CD14-positive monocyte (primary cell): ENCODE results near the gene SCN7A. TPM values are rescaled to one million over a fixed set of nuclear protein-coding genes. Genes with fewer than 3 reads are reported as not detected.

Experiments
- DNase-seq, 3 donors: peaks; one replicate each; pipeline ENCODE4 v3.0.0-alpha.2; 2011 to 2022
- H2AFZ ChIP-seq: 2 replicates; pipeline ENCODE4 v1.6.0; 2012; ENCODE audit warnings: mild to moderate bottlenecking, low read depth, low read length, inconsistent platforms; ENCODE audit not compliant: insufficient read depth, poor library complexity, severe bottlenecking
- H3K27ac ChIP-seq, 2 donors: 1 replicate in 1 of 2; 2 replicates in 1 of 2; pipeline ENCODE4 v1.5.1; 2012 to 2013; ENCODE audit warnings: low read length in 2 of 2, control low read depth in 1 of 2, inconsistent platforms in 1 of 2, low read depth in 1 of 2, mild to moderate bottlenecking in 1 of 2
- H3K27me3 ChIP-seq, 2 donors: one replicate each; pipeline versions ENCODE4 v1.6.0 to v1.6.1; 2011 to 2013; ENCODE audit warnings: low read length in 2 of 2; ENCODE audit not compliant: control insufficient read depth in 2 of 2, insufficient read depth in 2 of 2
- H3K36me3 ChIP-seq, 2 donors: replicated peaks in 1 of 2; 1 replicate in 1 of 2; 2 replicates in 1 of 2; pipeline versions ENCODE4 v1.5.1 to v1.6.1; 2012 to 2013; ENCODE audit warnings: low read length in 2 of 2, control low read depth in 1 of 2, inconsistent platforms in 1 of 2, mild to moderate bottlenecking in 1 of 2; ENCODE audit not compliant: insufficient read depth in 2 of 2, control insufficient read depth in 1 of 2
- H3K4me1 ChIP-seq, 2 donors: 1 replicate in 1 of 2; 2 replicates in 1 of 2; pipeline versions ENCODE4 v1.5.1 to v1.6.1; 2012 to 2013; ENCODE audit warnings: low read length in 2 of 2, control low read depth in 1 of 2, inconsistent platforms in 1 of 2, mild to moderate bottlenecking in 1 of 2, moderate library complexity in 1 of 2; ENCODE audit not compliant: insufficient read depth in 2 of 2, control insufficient read depth in 1 of 2
- H3K4me2 ChIP-seq: replicated peaks from 2 replicates; pipeline ENCODE3; 2012; ENCODE audit warnings: low read length, moderate library complexity, mild to moderate bottlenecking; ENCODE audit not compliant: poor library complexity, severe bottlenecking; ENCODE audit errors: extremely low read depth
- H3K4me3 ChIP-seq, 3 experiments: fragments of 200-600 bp in 1 of 3; sonication (generic) in 1 of 3; replicated peaks in 1 of 3; 1 replicate in 2 of 3; 2 replicates in 1 of 3; pipeline ENCODE4 v1.5.1; 2011 to 2013; ENCODE audit warnings: low read length in 3 of 3, mild to moderate bottlenecking in 3 of 3, control low read depth in 2 of 3, low read depth in 2 of 3, inconsistent platforms in 1 of 3, moderate library complexity in 1 of 3
- H3K79me2 ChIP-seq: 2 replicates; pipeline ENCODE4 v1.6.0; 2012; ENCODE audit warnings: mild to moderate bottlenecking, control low read depth, inconsistent platforms, low read length, moderate library complexity; ENCODE audit not compliant: insufficient read depth
- H3K9ac ChIP-seq: 2 replicates; pipeline ENCODE4 v1.6.0; 2017; ENCODE audit warnings: low read length, mild to moderate bottlenecking; ENCODE audit not compliant: insufficient read depth, poor library complexity, severe bottlenecking
- H3K9me3 ChIP-seq, 2 donors: replicated peaks in 1 of 2; 1 replicate in 1 of 2; 2 replicates in 1 of 2; pipeline versions ENCODE4 v1.5.1 to v1.6.1; 2012 to 2013; ENCODE audit warnings: low read length in 2 of 2, control low read depth in 1 of 2; ENCODE audit not compliant: control insufficient read depth in 1 of 2, insufficient read depth in 1 of 2
- H4K20me1 ChIP-seq: 2 replicates; pipeline ENCODE4 v1.6.0; 2012; ENCODE audit warnings: mild to moderate bottlenecking, low read length, control low read depth, moderate library complexity; ENCODE audit not compliant: insufficient read depth
- H3K27ac Mint-ChIP-seq, 7 donors: one replicate each; pipeline ENCODE4 v1.8.0; 2020; ENCODE audit warnings: mild to moderate bottlenecking in 7 of 7, mixed read lengths in 7 of 7, moderate library complexity in 6 of 7, inconsistent platforms in 2 of 7
- H3K27me3 Mint-ChIP-seq, 3 donors: one replicate each; pipeline ENCODE4 v1.8.0; 2021 to 2022; ENCODE audit warnings: low read depth in 3 of 3, mild to moderate bottlenecking in 3 of 3, mixed read lengths in 3 of 3, moderate library complexity in 3 of 3, inconsistent platforms in 1 of 3
- H3K36me3 Mint-ChIP-seq, 2 donors: one replicate each; pipeline ENCODE4 v1.8.0; 2020; ENCODE audit warnings: mixed read lengths in 2 of 2, inconsistent platforms in 1 of 2, mild to moderate bottlenecking in 1 of 2
- H3K4me1 Mint-ChIP-seq: one replicate; pipeline ENCODE4 v1.8.0; 2020; ENCODE audit warnings: mild to moderate bottlenecking, mixed read lengths
- H3K4me3 Mint-ChIP-seq, 2 donors: one replicate each; pipeline ENCODE4 v1.8.0; 2020; ENCODE audit warnings: mild to moderate bottlenecking in 2 of 2, mixed read lengths in 2 of 2, moderate library complexity in 1 of 2
- H3K9me3 Mint-ChIP-seq, 7 donors: one replicate each; pipeline ENCODE4 v1.8.0; 2020 to 2022; ENCODE audit warnings: mixed read lengths in 7 of 7, mild to moderate bottlenecking in 6 of 7, moderate library complexity in 6 of 7, inconsistent platforms in 2 of 7
- WGBS: methylation state at CpG from one replicate; pipeline ENCODE4 v1.1.5; 2013; ENCODE audit warnings: missing lambda C conversion rate; ENCODE audit not compliant: insufficient coverage; 5-methylcytosine and 5-hydroxymethylcytosine counted together
- intact Hi-C, 2 donors: fragments of 100-400 bp; cut with micrococcal nuclease; formaldehyde crosslinking; loops; one replicate each; pipeline versions ENCODE4 v1.15.0 to v1.15.1; 2023
- polyA plus RNA-seq, 3 donors: library from polyadenylated mRNA; depleted of rRNA in 1 of 3; unstranded in 2 of 3; stranded (reverse) in 1 of 3; fragments of 300-500 nt in 2 of 3; fragments of >200 nt in 1 of 3; fragmentation: Illumina TruSeq in 2 of 3; gene quantifications; 1 replicate in 2 of 3; 2 replicates in 1 of 3; pipeline ENCODE4 v1.2.3, GENCODE V29; 2012 to 2021
- TF ChIP-seq, protein P1 (sequence below): fragments of 200-600 bp; IDR thresholded peaks from one replicate; pipeline ENCODE4 v1.8.0; 2022; ENCODE audit warnings: antibody characterized with exemption, mild to moderate bottlenecking

The SCN7A gene
- polyA plus RNA-seq, 3 donors, result not detected

DNA sequence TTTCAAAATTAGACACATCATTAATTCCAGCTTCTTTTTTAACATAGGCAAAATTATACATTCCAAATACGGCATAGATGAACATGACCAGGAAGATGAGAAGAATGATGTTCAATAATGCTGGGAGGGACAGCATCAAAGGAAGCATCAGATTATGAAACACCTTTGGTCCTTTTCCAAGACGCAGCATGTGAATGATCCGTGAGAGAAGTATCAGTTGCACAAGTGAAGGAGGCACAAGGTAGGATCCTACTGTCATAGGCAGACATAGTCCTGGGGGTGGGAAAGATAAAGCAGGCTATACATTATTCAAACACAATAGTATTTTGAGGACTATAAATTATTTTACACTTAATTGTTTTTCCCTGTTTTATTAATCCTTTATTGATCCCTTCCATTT, 87.7 kb downstream of the SCN7A start:
- H3K4me3 ChIP-seq, result no peak overlapping the region
- Mint-ChIP-seq H3K27ac (no peak overlapping the region), H3K4me3 (no peak overlapping the region), H3K9me3 (no peaks in the 10 kb centered on the region), H3K27me3 (peaks cover 0 to 8% (median 5%) of the 10 kb centered on the region in 3 donors), H3K36me3 (no peaks in the 10 kb centered on the region), H3K4me1 (peaks cover 12% of the 10 kb centered on the region)
- peaks cover 0 to 3% of the 10 kb centered on the region in 2 donors for H3K4me1 ChIP-seq
- H3K9me3 ChIP-seq, result no peaks in the 10 kb centered on the region
- H4K20me1 ChIP-seq, result no peaks in the 10 kb centered on the region
- no peak overlapping the region for H3K9ac ChIP-seq
- TF ChIP-seq, protein P1, sequence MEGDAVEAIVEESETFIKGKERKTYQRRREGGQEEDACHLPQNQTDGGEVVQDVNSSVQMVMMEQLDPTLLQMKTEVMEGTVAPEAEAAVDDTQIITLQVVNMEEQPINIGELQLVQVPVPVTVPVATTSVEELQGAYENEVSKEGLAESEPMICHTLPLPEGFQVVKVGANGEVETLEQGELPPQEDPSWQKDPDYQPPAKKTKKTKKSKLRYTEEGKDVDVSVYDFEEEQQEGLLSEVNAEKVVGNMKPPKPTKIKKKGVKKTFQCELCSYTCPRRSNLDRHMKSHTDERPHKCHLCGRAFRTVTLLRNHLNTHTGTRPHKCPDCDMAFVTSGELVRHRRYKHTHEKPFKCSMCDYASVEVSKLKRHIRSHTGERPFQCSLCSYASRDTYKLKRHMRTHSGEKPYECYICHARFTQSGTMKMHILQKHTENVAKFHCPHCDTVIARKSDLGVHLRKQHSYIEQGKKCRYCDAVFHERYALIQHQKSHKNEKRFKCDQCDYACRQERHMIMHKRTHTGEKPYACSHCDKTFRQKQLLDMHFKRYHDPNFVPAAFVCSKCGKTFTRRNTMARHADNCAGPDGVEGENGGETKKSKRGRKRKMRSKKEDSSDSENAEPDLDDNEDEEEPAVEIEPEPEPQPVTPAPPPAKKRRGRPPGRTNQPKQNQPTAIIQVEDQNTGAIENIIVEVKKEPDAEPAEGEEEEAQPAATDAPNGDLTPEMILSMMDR, result no peak
- no peak overlapping the region for H3K4me2 ChIP-seq
- no peaks in the 10 kb centered on the region for H3K36me3 ChIP-seq
- intact Hi-C loops, result no loop called here
- H3K27me3 ChIP-seq, result no peaks in the 10 kb centered on the region
- H2AFZ ChIP-seq, result no peak overlapping the region
- no peaks in the 10 kb centered on the region for H3K79me2 ChIP-seq
- H3K27ac ChIP-seq, result no peak overlapping the region
- WGBS, result 67% methylated on average over 1 of the region's 3 CpGs
- DNase-seq, result no peak

DNA sequence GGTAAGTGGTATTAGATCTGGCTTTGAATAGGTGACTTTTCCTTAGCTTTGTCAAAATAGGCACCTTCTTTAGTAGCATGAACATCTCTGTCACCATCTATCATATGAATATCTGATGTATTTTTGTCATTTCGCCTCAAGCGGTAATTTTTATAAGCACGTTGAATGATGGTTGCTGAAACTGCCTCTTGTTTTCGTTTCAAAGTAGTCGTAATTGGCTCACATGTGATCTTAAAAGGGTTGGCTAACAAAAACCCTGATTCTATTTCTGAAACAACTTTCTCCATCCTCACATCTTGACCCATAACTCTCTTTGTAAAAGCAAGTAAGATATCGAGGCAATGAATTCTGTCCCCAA, 88.5 kb downstream of the SCN7A start:
- Histone ChIP-seq H2AFZ (no peak overlapping the region), H3K9ac (no peak overlapping the region), H3K4me3 (no peak overlapping the region), H3K79me2 (no peaks in the 10 kb centered on the region), H3K4me2 (no peak overlapping the region), H3K27ac (no peak overlapping the region), H3K27me3 (no peaks in the 10 kb centered on the region), H4K20me1 (no peaks in the 10 kb centered on the region), H3K9me3 (no peaks in the 10 kb centered on the region), H3K4me1 (peaks cover 0 to 3% of the 10 kb centered on the region in 2 donors), H3K36me3 (no peaks in the 10 kb centered on the region)
- TF ChIP-seq, protein P1, result no peak
- intact Hi-C loops, result no loop called here
- Mint-ChIP-seq H3K4me3 (no peak overlapping the region), H3K27me3 (peaks cover 0 to 8% (median 5%) of the 10 kb centered on the region in 3 donors), H3K27ac (no peak overlapping the region), H3K9me3 (no peaks in the 10 kb centered on the region), H3K4me1 (peaks cover 10% of the 10 kb centered on the region), H3K36me3 (no peaks in the 10 kb centered on the region)
- WGBS, result 100% methylated on average over 4 of the region's 6 CpGs
- DNase-seq, result no peak
